WTC11 (cell line): ENCODE measurements around the gene HSBP1L1. TPM values are rescaled to one million over a fixed set of nuclear protein-coding genes. Genes with fewer than 3 reads are reported as not detected.

Source experiments
- ATAC-seq: fragments of 200-7000 bp; cut with Tn5 transposase; 2 replicates; pipeline ENCODE4 v1.10.0; 2021; ENCODE audit warnings: mild to moderate bottlenecking, moderate library complexity
- CTCF ChIA-PET: fragments of 300-600 bp; sonication (Branson Sonifier 250); formaldehyde crosslinking; loops from one replicate; lab custom pipeline; 2021; ENCODE audit warnings: antibody characterized with exemption; lab: Charles Lee
- POLR2A ChIA-PET: fragments of 350-600 bp; sonication (Branson Sonifier 250); formaldehyde crosslinking; loops from one replicate; lab custom pipeline; 2021; ENCODE audit warnings: antibody characterized with exemption; lab: Charles Lee
- DNase-seq: peaks from one replicate; pipeline ENCODE4 v3.0.0; 2021; ENCODE audit warnings: low spot score
- H3K27ac Mint-ChIP-seq: 2 replicates; pipeline ENCODE4 v1.8.0; 2021; ENCODE audit warnings: mixed read lengths
- H3K27me3 Mint-ChIP-seq: 2 replicates; pipeline ENCODE4 v1.8.0; 2021; ENCODE audit warnings: low read depth, mild to moderate bottlenecking, moderate library complexity, mixed read lengths
- H3K36me3 Mint-ChIP-seq: 2 replicates; pipeline ENCODE4 v1.8.0; 2021; ENCODE audit warnings: mixed read lengths
- H3K4me1 Mint-ChIP-seq: 2 replicates; pipeline ENCODE4 v1.8.0; 2022; ENCODE audit warnings: mixed read lengths
- H3K4me3 Mint-ChIP-seq: 2 replicates; pipeline ENCODE4 v1.8.0; 2021; ENCODE audit warnings: mild to moderate bottlenecking, moderate library complexity, mixed read lengths
- H3K9me3 Mint-ChIP-seq: 2 replicates; pipeline ENCODE4 v1.8.0; 2021; ENCODE audit warnings: mixed read lengths
- ATF1 ChIP-seq: sonication (generic); formaldehyde crosslinking; IDR thresholded peaks from 2 replicates; pipeline ENCODE4 v1.8.1; 2023; ENCODE audit warnings: mild to moderate bottlenecking, moderate library complexity, missing genetic modification reagents
- ATF2 ChIP-seq: sonication (generic); formaldehyde crosslinking; IDR thresholded peaks from 2 replicates; pipeline ENCODE4 v1.8.1; 2022; ENCODE audit warnings: low read depth, missing genetic modification reagents, borderline replicate concordance
- CBFB ChIP-seq: sonication (generic); formaldehyde crosslinking; IDR thresholded peaks from 2 replicates; pipeline ENCODE4 v1.8.1; 2022; ENCODE audit warnings: mild to moderate bottlenecking, low read depth, missing genetic modification reagents
- CDX4 ChIP-seq: fragments of 250-450 bp; sonication (Bioruptor Pico); IDR thresholded peaks from 2 replicates; pipeline ENCODE4 v1.9.0; 2021; ENCODE audit warnings: moderate library complexity, mild to moderate bottlenecking, inconsistent platforms, borderline replicate concordance
- E2F5 ChIP-seq: sonication (generic); formaldehyde crosslinking; IDR thresholded peaks from 2 replicates; pipeline ENCODE4 v1.8.1; 2022; ENCODE audit warnings: mild to moderate bottlenecking, moderate library complexity, missing genetic modification reagents
- ELF4 ChIP-seq: sonication (generic); formaldehyde crosslinking; IDR thresholded peaks from 2 replicates; pipeline ENCODE4 v1.8.1; 2022; ENCODE audit warnings: low read depth, mild to moderate bottlenecking, moderate library complexity, missing genetic modification reagents
- ETV6 ChIP-seq: sonication (generic); formaldehyde crosslinking; IDR thresholded peaks from 2 replicates; pipeline ENCODE4 v1.8.1; 2022; ENCODE audit warnings: mild to moderate bottlenecking, missing genetic modification reagents
- FOXP4 ChIP-seq: sonication (generic); formaldehyde crosslinking; IDR thresholded peaks from 2 replicates; pipeline ENCODE4 v1.8.0; 2022; ENCODE audit warnings: mild to moderate bottlenecking, missing genetic modification reagents
- GABPB1 ChIP-seq: sonication (generic); formaldehyde crosslinking; IDR thresholded peaks from 2 replicates; pipeline ENCODE4 v1.8.1; 2023; ENCODE audit warnings: mild to moderate bottlenecking, missing genetic modification reagents
- GRHL2 ChIP-seq: fragments of 250-450 bp; sonication (Bioruptor Pico); IDR thresholded peaks from 2 replicates; pipeline ENCODE4 v1.8.0; 2022; ENCODE audit warnings: mild to moderate bottlenecking, moderate library complexity; ENCODE audit not compliant: insufficient replicate concordance, severe bottlenecking
- HMGA2 ChIP-seq: fragments of 250-450 bp; sonication (Bioruptor Pico); IDR thresholded peaks from 2 replicates; pipeline ENCODE4 v1.4.0; 2021; ENCODE audit warnings: mild to moderate bottlenecking, moderate library complexity
- HMGXB4 ChIP-seq: sonication (generic); formaldehyde crosslinking; IDR thresholded peaks from 2 replicates; pipeline ENCODE4 v1.8.1; 2023; ENCODE audit warnings: mild to moderate bottlenecking, moderate library complexity, missing genetic modification reagents
- IRF2 ChIP-seq: sonication (generic); formaldehyde crosslinking; IDR thresholded peaks from 2 replicates; pipeline ENCODE4 v1.8.0; 2022; ENCODE audit warnings: low read depth, missing genetic modification reagents, borderline replicate concordance
- MYBL2 ChIP-seq: sonication (generic); formaldehyde crosslinking; IDR thresholded peaks from 2 replicates; pipeline ENCODE4 v1.8.1; 2023; ENCODE audit warnings: mild to moderate bottlenecking, moderate library complexity, missing genetic modification reagents
- NFYB ChIP-seq: sonication (generic); formaldehyde crosslinking; conservative IDR thresholded peaks from 2 replicates; pipeline ENCODE4 v1.8.0; 2022; ENCODE audit warnings: low read depth, missing genetic modification reagents
- PREB ChIP-seq: sonication (generic); formaldehyde crosslinking; IDR thresholded peaks from 2 replicates; pipeline ENCODE4 v1.8.1; 2022; ENCODE audit warnings: mild to moderate bottlenecking, missing genetic modification reagents, moderate library complexity, borderline replicate concordance
- RELA ChIP-seq: sonication (generic); formaldehyde crosslinking; IDR thresholded peaks from 2 replicates; pipeline ENCODE4 v1.8.1; 2022; ENCODE audit warnings: missing genetic modification reagents, mild to moderate bottlenecking, borderline replicate concordance
- RORB ChIP-seq: fragments of 250-450 bp; sonication (Bioruptor Pico); IDR thresholded peaks from 2 replicates; pipeline ENCODE4 v1.9.0; 2021; ENCODE audit warnings: mild to moderate bottlenecking
- USF2 ChIP-seq: sonication (generic); formaldehyde crosslinking; IDR thresholded peaks from 2 replicates; pipeline ENCODE4 v1.8.1; 2023; ENCODE audit warnings: mild to moderate bottlenecking, missing genetic modification reagents, moderate library complexity
- ZBTB43 ChIP-seq: sonication (generic); formaldehyde crosslinking; IDR thresholded peaks from 2 replicates; pipeline ENCODE4 v1.8.1; 2023; ENCODE audit warnings: mild to moderate bottlenecking, missing genetic modification reagents
- ZNF263 ChIP-seq: sonication (generic); formaldehyde crosslinking; IDR thresholded peaks from 2 replicates; pipeline ENCODE4 v1.8.1; 2022; ENCODE audit warnings: low read depth, mild to moderate bottlenecking, moderate library complexity, missing genetic modification reagents
- ZNF416 ChIP-seq: fragments of 250-450 bp; sonication (Bioruptor Pico); IDR thresholded peaks from 2 replicates; pipeline ENCODE4 v1.9.0; 2021; ENCODE audit warnings: mild to moderate bottlenecking, inconsistent platforms
- total RNA-seq: library from RNA; stranded (reverse); gene quantifications from 3 replicates; pipeline ENCODE4 v1.2.3, GENCODE V29; 2021

Gene HSBP1L1
- total RNA-seq, 1 experiment from 2014 or later: 1.4 TPM

GRCh38 chr18:79918615-79919011 lies 45.8 kb upstream of the HSBP1L1 start:
- TF ChIP-seq ZNF263 (CRISPR knock-in tag): no peak
- TF ChIP-seq ETV6 (CRISPR knock-in tag): no peak
- TF ChIP-seq RELA (CRISPR knock-in tag): no peak
- no peak for TF ChIP-seq MYBL2
- TF ChIP-seq HMGXB4: no peak
- no peak for TF ChIP-seq IRF2
- no peak for TF ChIP-seq ZNF416 (CRISPR knock-in tag)
- no peak for TF ChIP-seq GRHL2
- TF ChIP-seq ATF2 (CRISPR knock-in tag): no peak
- no peak for TF ChIP-seq FOXP4 (CRISPR knock-in tag)
- TF ChIP-seq USF2 (CRISPR knock-in tag): no peak
- no peak for TF ChIP-seq ZBTB43 (CRISPR knock-in tag)
- no peak for TF ChIP-seq ELF4
- TF ChIP-seq NFYB (CRISPR knock-in tag): no peak
- TF ChIP-seq ATF1 (CRISPR knock-in tag): no peak
- TF ChIP-seq PREB (CRISPR knock-in tag): no peak
- TF ChIP-seq RORB (CRISPR knock-in tag): no peak
- no peak overlapping the region for H3K27ac Mint-ChIP-seq
- POLR2A ChIA-PET: no interaction called here
- H3K36me3 Mint-ChIP-seq: 0 out of 2 replicates have a peak, but pooled peaks cover 5% of the 10 kb centered on the region
- ATAC-seq (no peak), DNase-seq (no peak)
- 0 out of 2 replicates have a peak, but pooled peaks cover 3% of the 10 kb centered on the region for H3K9me3 Mint-ChIP-seq
- H3K4me1 Mint-ChIP-seq: peaks cover 7% of the 10 kb centered on the region
- CTCF ChIA-PET: no interaction called here
- H3K4me3 Mint-ChIP-seq: no peak overlapping the region
- no peaks in the 10 kb centered on the region for H3K27me3 Mint-ChIP-seq

- ChIA-PET CTCF (no interaction called here), POLR2A (no interaction called here)
- H3K4me1 Mint-ChIP-seq: peaks cover 7% of the 10 kb centered on the region
- TF ChIP-seq HMGA2 (CRISPR knock-in tag) (no peak), E2F5 (no peak), CDX4 (CRISPR knock-in tag) (no peak), FOXP4 (CRISPR knock-in tag) (no peak), ZNF263 (CRISPR knock-in tag) (no peak), ATF1 (CRISPR knock-in tag) (no peak), GABPB1 (CRISPR knock-in tag) (no peak), RORB (CRISPR knock-in tag) (no peak), CBFB (CRISPR knock-in tag) (no peak)
- H3K27ac Mint-ChIP-seq: no peak overlapping the region
- no peak for ATAC-seq
- DNase-seq: no peak
- H3K9me3 Mint-ChIP-seq: 0 out of 2 replicates have a peak, but pooled peaks cover 3% of the 10 kb centered on the region
- H3K36me3 Mint-ChIP-seq: 0 out of 2 replicates have a peak, but pooled peaks cover 5% of the 10 kb centered on the region
- H3K4me3 Mint-ChIP-seq: no peak overlapping the region
- no peaks in the 10 kb centered on the region for H3K27me3 Mint-ChIP-seq
Measured at GRCh38 chr18:79919089-79919488, 45.4 kb upstream of the HSBP1L1 start.
